NCI-H1930 (cell line): ENCODE data around the gene FUBP3.

Experiments
- DNase-seq, 2 experiments: peaks; one replicate each; lab custom pipeline; 2025; lab: John Stamatoyannopoulos, UW

FUBP3 gene

GRCh38 chr9:130607640-130608420, 28.5 kb downstream of the FUBP3 start:
- DNase-seq = no peak

- DNase-seq = no peak
Measured at GRCh38 chr9:130608554-130609134, 29.3 kb downstream of the FUBP3 start.

- no peak for DNase-seq
Measured at GRCh38 chr9:130609163-130609562, 29.8 kb downstream of the FUBP3 start.

- DNase-seq = no peak
Measured at GRCh38 chr9:130610862-130611707, 31.7 kb downstream of the FUBP3 start.

GRCh38 chr9:130616451-130616850, 37.1 kb downstream of the FUBP3 start:
- DNase-seq = no peak

- DNase-seq = no peak
Measured at GRCh38 chr9:130623466-130623865, 44.1 kb downstream of the FUBP3 start.

GRCh38 chr9:130624154-130624553, 44.8 kb downstream of the FUBP3 start:
- no peak for DNase-seq

- no peak for DNase-seq
Measured at GRCh38 chr9:130626249-130626996, 47.0 kb downstream of the FUBP3 start.

- no peak for DNase-seq
Measured at GRCh38 chr9:130627051-130627450, 47.7 kb downstream of the FUBP3 start.

- DNase-seq = no peak
Measured at GRCh38 chr9:130627896-130628792, 48.8 kb downstream of the FUBP3 start.

GRCh38 chr9:130629443-130630070, 50.2 kb downstream of the FUBP3 start:
- DNase-seq = no peak

GRCh38 chr9:130630071-130630450, 50.7 kb downstream of the FUBP3 start:
- DNase-seq = no peak

GRCh38 chr9:130630506-130631330, 51.3 kb downstream of the FUBP3 start:
- DNase-seq = no peak

- DNase-seq = no peak
Measured at GRCh38 chr9:130631331-130632080, 52.1 kb downstream of the FUBP3 start.

GRCh38 chr9:130632081-130632710, 52.8 kb downstream of the FUBP3 start:
- DNase-seq = no peak

GRCh38 chr9:130632841-130633240, 53.5 kb downstream of the FUBP3 start:
- DNase-seq = no peak

- no peak for DNase-seq
Measured at GRCh38 chr9:130633336-130634190, 54.2 kb downstream of the FUBP3 start.
